HEK293 (cell line): Measurements from ENCODE around the gene ACSF2.

Experiments
- CTCF ChIA-PET: fragments of 350-600 bp; formaldehyde crosslinking; extraction: SDS; loops from one replicate; lab custom pipeline; 2021; ENCODE audit warnings: antibody characterized with exemption; lab: Yijun Ruan, JAX
- POLR2A ChIA-PET: fragments of 300-600 bp; formaldehyde crosslinking; extraction: SDS; loops from one replicate; lab custom pipeline; 2020; ENCODE audit warnings: antibody characterized with exemption, inconsistent platforms; lab: Yijun Ruan, JAX
- H3K27ac ChIP-seq: fragments of 200-500 bp; sonication (Bioruptor generic); 2 replicates; pipeline ENCODE4 v1.5.1; 2014; ENCODE audit warnings: low read depth, low read length, control low read depth, inconsistent platforms; ENCODE audit errors: extremely low read depth
- H3K36me3 ChIP-seq, 2 experiments: fragments of 200-500 bp in 1 of 2; sonication (Bioruptor generic) in 1 of 2; 1 replicate in 1 of 2; 2 replicates in 1 of 2; pipeline ENCODE4 v1.5.1; 2014 to 2017; ENCODE audit warnings: inconsistent platforms in 2 of 2, low read length in 2 of 2; ENCODE audit not compliant: control insufficient read depth in 2 of 2, insufficient read depth in 1 of 2
- H3K4me1 ChIP-seq: fragments of 200-500 bp; sonication (Bioruptor generic); 2 replicates; pipeline ENCODE4 v1.5.1; 2014; ENCODE audit warnings: mild to moderate bottlenecking, low read length, inconsistent platforms; ENCODE audit not compliant: control insufficient read depth, insufficient read depth
- H3K4me3 ChIP-seq: 2 replicates; pipeline ENCODE4 v1.5.1; 2011; ENCODE audit warnings: low read depth, mild to moderate bottlenecking, control low read depth, low read length, moderate library complexity
- H3K9me3 ChIP-seq: fragments of 200-500 bp; sonication (Bioruptor generic); 2 replicates; pipeline ENCODE4 v1.5.1; 2014; ENCODE audit warnings: low read depth, low read length, inconsistent platforms; ENCODE audit not compliant: control insufficient read depth, insufficient read depth
- HOXA7 ChIP-seq: sonication (generic); formaldehyde crosslinking; IDR thresholded peaks from 2 replicates; pipeline ENCODE4 v1.8.1; 2022; ENCODE audit warnings: missing genetic modification reagents, borderline replicate concordance
- PRDM4 ChIP-seq: fragments of 450-650 bp; formaldehyde crosslinking; IDR thresholded peaks from 2 replicates; pipeline ENCODE4 v1.5.1; 2017; ENCODE audit warnings: missing biosample characterization, missing genetic modification characterization
- TRIM28 ChIP-seq: IDR thresholded peaks from 2 replicates; pipeline ENCODE4 v1.6.1; 2011; ENCODE audit warnings: low read length, control low read depth, borderline replicate concordance
- ZBTB26 ChIP-seq: fragments of 450-650 bp; formaldehyde crosslinking; optimal IDR thresholded peaks from 2 replicates; pipeline ENCODE3; 2016; ENCODE audit warnings: missing biosample characterization, mild to moderate bottlenecking, missing genetic modification characterization
- ZNF138 ChIP-seq: fragments of 450-650 bp; formaldehyde crosslinking; IDR thresholded peaks from 2 replicates; pipeline ENCODE4 v1.5.1; 2016; ENCODE audit warnings: missing biosample characterization, missing genetic modification characterization, borderline replicate concordance
- ZNF155 ChIP-seq: fragments of 450-650 bp; formaldehyde crosslinking; IDR thresholded peaks from 2 replicates; pipeline ENCODE4 v1.5.1; 2016; ENCODE audit warnings: missing biosample characterization, missing genetic modification characterization
- ZNF174 ChIP-seq: fragments of 450-650 bp; formaldehyde crosslinking; IDR thresholded peaks from 2 replicates; pipeline ENCODE4 v1.5.0; 2017; ENCODE audit warnings: missing biosample characterization, mild to moderate bottlenecking, missing genetic modification characterization
- ZNF510 ChIP-seq: fragments of 450-650 bp; formaldehyde crosslinking; IDR thresholded peaks from 2 replicates; pipeline ENCODE4 v1.5.1; 2018; ENCODE audit warnings: mild to moderate bottlenecking, missing genetic modification characterization, missing biosample characterization; ENCODE audit not compliant: insufficient replicate concordance
- ZNF514 ChIP-seq: fragments of 450-650 bp; formaldehyde crosslinking; IDR thresholded peaks from 2 replicates; pipeline ENCODE4 v1.5.1; 2016; ENCODE audit warnings: missing biosample characterization, missing genetic modification characterization
- ZNF521 ChIP-seq: fragments of 450-650 bp; formaldehyde crosslinking; IDR thresholded peaks from 2 replicates; pipeline ENCODE4 v1.5.1; 2017; ENCODE audit warnings: missing biosample characterization, mild to moderate bottlenecking, missing genetic modification characterization
- ZNF624 ChIP-seq: fragments of 450-650 bp; formaldehyde crosslinking; IDR thresholded peaks from 2 replicates; pipeline ENCODE4 v1.5.1; 2017; ENCODE audit warnings: missing biosample characterization, missing genetic modification characterization
- ZNF692 ChIP-seq: fragments of 450-650 bp; formaldehyde crosslinking; IDR thresholded peaks from 2 replicates; pipeline ENCODE4 v1.5.1; 2016; ENCODE audit warnings: missing biosample characterization, missing genetic modification characterization
- ZNF768 ChIP-seq: fragments of 450-650 bp; formaldehyde crosslinking; IDR thresholded peaks from 2 replicates; pipeline ENCODE4 v1.5.1; 2018; ENCODE audit warnings: missing biosample characterization, mild to moderate bottlenecking, missing genetic modification characterization
- ZNF777 ChIP-seq: fragments of 450-650 bp; formaldehyde crosslinking; IDR thresholded peaks from 2 replicates; pipeline ENCODE4 v1.5.1; 2017; ENCODE audit warnings: missing biosample characterization, missing genetic modification characterization, borderline replicate concordance
- ZNF791 ChIP-seq: fragments of 450-650 bp; formaldehyde crosslinking; IDR thresholded peaks from 2 replicates; pipeline ENCODE4 v1.5.1; 2016; ENCODE audit warnings: missing biosample characterization, missing genetic modification characterization
- ZSCAN18 ChIP-seq: fragments of 450-650 bp; formaldehyde crosslinking; IDR thresholded peaks from 2 replicates; pipeline ENCODE4 v1.5.1; 2016; ENCODE audit warnings: missing biosample characterization, missing genetic modification characterization
- ZXDB ChIP-seq: fragments of 450-650 bp; formaldehyde crosslinking; IDR thresholded peaks from 2 replicates; pipeline ENCODE4 v1.5.1; 2016; ENCODE audit warnings: missing biosample characterization, missing genetic modification characterization
- TF ChIP-seq, protein P1 (sequence below): fragments of 450-650 bp; formaldehyde crosslinking; IDR thresholded peaks from 2 replicates; pipeline ENCODE4 v1.5.1; 2016; ENCODE audit warnings: missing biosample characterization, missing genetic modification characterization, borderline replicate concordance

The ACSF2 gene

GRCh38 chr17:50491505-50491904 lies 65.5 kb downstream of the ACSF2 start:
- Histone ChIP-seq H3K27ac (no peak overlapping the region), H3K4me1 (0 out of 2 replicates have a peak, but pooled peaks cover 3% of the 10 kb centered on the region), H3K36me3 (peaks cover under 1 to 6% of the 10 kb centered on the region in 2 experiments; a peak in 2 of 3 replicates), H3K9me3 (no peaks in the 10 kb centered on the region), H3K4me3 (no peak overlapping the region)
- ChIA-PET POLR2A (no interaction called here), CTCF (interaction anchor here (0.6 to 3.7 kb wide), 4 partner anchors 9 to 12 kb away, joined by 3 to 23 read pairs (median 12); no protein-coding TSS in a partner anchor)
- TF ChIP-seq ZNF692 (tag by site-specific recombination) (no peak), ZNF138 (no peak), PRDM4 (no peak), ZSCAN18 (tag by site-specific recombination) (no peak), ZXDB (no peak), ZNF174 (no peak), ZNF155 (tag by site-specific recombination) (no peak), ZNF777 (no peak), ZNF624 (tag by site-specific recombination) (no peak), HOXA7 (CRISPR knock-in tag) (no peak), ZNF510 (no peak), ZNF768 (tag by site-specific recombination) (no peak), TRIM28 (no peak), ZNF521 (tag by site-specific recombination) (no peak), ZBTB26 (tag by site-specific recombination) (no peak), ZNF514 (tag by site-specific recombination) (no peak), ZNF791 (tag by site-specific recombination) (no peak)
- TF ChIP-seq, protein P1, sequence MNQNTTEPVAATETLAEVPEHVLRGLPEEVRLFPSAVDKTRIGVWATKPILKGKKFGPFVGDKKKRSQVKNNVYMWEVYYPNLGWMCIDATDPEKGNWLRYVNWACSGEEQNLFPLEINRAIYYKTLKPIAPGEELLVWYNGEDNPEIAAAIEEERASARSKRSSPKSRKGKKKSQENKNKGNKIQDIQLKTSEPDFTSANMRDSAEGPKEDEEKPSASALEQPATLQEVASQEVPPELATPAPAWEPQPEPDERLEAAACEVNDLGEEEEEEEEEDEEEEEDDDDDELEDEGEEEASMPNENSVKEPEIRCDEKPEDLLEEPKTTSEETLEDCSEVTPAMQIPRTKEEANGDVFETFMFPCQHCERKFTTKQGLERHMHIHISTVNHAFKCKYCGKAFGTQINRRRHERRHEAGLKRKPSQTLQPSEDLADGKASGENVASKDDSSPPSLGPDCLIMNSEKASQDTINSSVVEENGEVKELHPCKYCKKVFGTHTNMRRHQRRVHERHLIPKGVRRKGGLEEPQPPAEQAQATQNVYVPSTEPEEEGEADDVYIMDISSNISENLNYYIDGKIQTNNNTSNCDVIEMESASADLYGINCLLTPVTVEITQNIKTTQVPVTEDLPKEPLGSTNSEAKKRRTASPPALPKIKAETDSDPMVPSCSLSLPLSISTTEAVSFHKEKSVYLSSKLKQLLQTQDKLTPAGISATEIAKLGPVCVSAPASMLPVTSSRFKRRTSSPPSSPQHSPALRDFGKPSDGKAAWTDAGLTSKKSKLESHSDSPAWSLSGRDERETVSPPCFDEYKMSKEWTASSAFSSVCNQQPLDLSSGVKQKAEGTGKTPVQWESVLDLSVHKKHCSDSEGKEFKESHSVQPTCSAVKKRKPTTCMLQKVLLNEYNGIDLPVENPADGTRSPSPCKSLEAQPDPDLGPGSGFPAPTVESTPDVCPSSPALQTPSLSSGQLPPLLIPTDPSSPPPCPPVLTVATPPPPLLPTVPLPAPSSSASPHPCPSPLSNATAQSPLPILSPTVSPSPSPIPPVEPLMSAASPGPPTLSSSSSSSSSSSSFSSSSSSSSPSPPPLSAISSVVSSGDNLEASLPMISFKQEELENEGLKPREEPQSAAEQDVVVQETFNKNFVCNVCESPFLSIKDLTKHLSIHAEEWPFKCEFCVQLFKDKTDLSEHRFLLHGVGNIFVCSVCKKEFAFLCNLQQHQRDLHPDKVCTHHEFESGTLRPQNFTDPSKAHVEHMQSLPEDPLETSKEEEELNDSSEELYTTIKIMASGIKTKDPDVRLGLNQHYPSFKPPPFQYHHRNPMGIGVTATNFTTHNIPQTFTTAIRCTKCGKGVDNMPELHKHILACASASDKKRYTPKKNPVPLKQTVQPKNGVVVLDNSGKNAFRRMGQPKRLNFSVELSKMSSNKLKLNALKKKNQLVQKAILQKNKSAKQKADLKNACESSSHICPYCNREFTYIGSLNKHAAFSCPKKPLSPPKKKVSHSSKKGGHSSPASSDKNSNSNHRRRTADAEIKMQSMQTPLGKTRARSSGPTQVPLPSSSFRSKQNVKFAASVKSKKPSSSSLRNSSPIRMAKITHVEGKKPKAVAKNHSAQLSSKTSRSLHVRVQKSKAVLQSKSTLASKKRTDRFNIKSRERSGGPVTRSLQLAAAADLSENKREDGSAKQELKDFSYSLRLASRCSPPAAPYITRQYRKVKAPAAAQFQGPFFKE (tag by site-specific recombination), result no peak
